IMR-90 (cell line): ENCODE data around the gene GATA5. TPM values are rescaled to one million over a fixed set of nuclear protein-coding genes. Genes with fewer than 3 reads are reported as not detected.

ENCODE experiments used
- ATAC-seq: fragments of 200-7000 bp; cut with Tn5 transposase; 2 replicates; pipeline ENCODE4 v1.9.1; 2020; ENCODE audit warnings: low read depth, mild to moderate bottlenecking, moderate library complexity
- BruUV-seq: library from RNA; stranded (reverse); fragments of 400-500 nt; replicated peaks from 2 replicates; lab custom pipeline; 2021; lab: Mats Ljungman, UMichigan
- CTCF ChIA-PET: fragments of 300-600 bp; formaldehyde crosslinking; extraction: SDS; loops from one replicate; lab custom pipeline; 2021; ENCODE audit warnings: antibody characterized with exemption; lab: Yijun Ruan, JAX
- POLR2A ChIA-PET: fragments of 300-600 bp; sonication (Branson Sonifier 250); formaldehyde crosslinking; loops from one replicate; lab custom pipeline; 2022; ENCODE audit warnings: antibody characterized with exemption; ENCODE audit not compliant: unreplicated experiment; lab: Charles Lee
- DNase-seq: peaks from one replicate; pipeline ENCODE4 v3.0.0; 2013
- H2AFZ ChIP-seq: replicated peaks from 2 replicates; pipeline ENCODE3; 2013; ENCODE audit warnings: low read length, mild to moderate bottlenecking; ENCODE audit not compliant: poor library complexity
- H2AK5ac ChIP-seq: 2 replicates; pipeline ENCODE4 v1.6.1; 2013; ENCODE audit warnings: low read depth, low read length, inconsistent platforms
- H2AK9ac ChIP-seq: replicated peaks from 2 replicates; pipeline ENCODE3; 2013; ENCODE audit warnings: mild to moderate bottlenecking, low read depth, low read length, moderate library complexity; ENCODE audit not compliant: poor library complexity
- H2BK120ac ChIP-seq: 2 replicates; pipeline ENCODE4 v1.6.1; 2013; ENCODE audit warnings: low read depth, low read length, inconsistent platforms
- H2BK15ac ChIP-seq: 3 replicates; pipeline ENCODE4 v1.6.1; 2013; ENCODE audit warnings: low read depth, low read length, inconsistent platforms
- H2BK20ac ChIP-seq: 2 replicates; pipeline ENCODE4 v1.6.1; 2013; ENCODE audit warnings: low read depth, mild to moderate bottlenecking, inconsistent platforms, low read length, moderate library complexity
- H2BK5ac ChIP-seq: 2 replicates; pipeline ENCODE4 v1.6.1; 2013; ENCODE audit warnings: mild to moderate bottlenecking, low read depth, low read length, inconsistent platforms; ENCODE audit not compliant: poor library complexity, severe bottlenecking
- H3K14ac ChIP-seq: replicated peaks from 2 replicates; pipeline ENCODE4 v1.6.1; 2013; ENCODE audit warnings: low read depth, low read length, inconsistent platforms
- H3K18ac ChIP-seq: 2 replicates; pipeline ENCODE4 v1.6.1; 2013; ENCODE audit warnings: low read depth, low read length, control low read depth
- H3K23ac ChIP-seq: 2 replicates; pipeline ENCODE4 v1.6.1; 2013; ENCODE audit warnings: low read depth, low read length, inconsistent platforms
- H3K27ac ChIP-seq: 2 replicates; pipeline ENCODE4 v1.5.1; 2013; ENCODE audit warnings: mild to moderate bottlenecking, control low read depth, low read length; ENCODE audit not compliant: insufficient read depth
- H3K27me3 ChIP-seq: 2 replicates; pipeline ENCODE4 v1.6.1; 2013; ENCODE audit warnings: low read length; ENCODE audit not compliant: control insufficient read depth, insufficient read depth
- H3K36me3 ChIP-seq: 2 replicates; pipeline ENCODE4 v1.6.1; 2013; ENCODE audit warnings: low read length, mixed read lengths; ENCODE audit not compliant: control insufficient read depth, insufficient read depth
- H3K4ac ChIP-seq: 2 replicates; pipeline ENCODE4 v1.6.1; 2013; ENCODE audit warnings: low read depth, low read length, inconsistent platforms
- H3K4me1 ChIP-seq: 2 replicates; pipeline ENCODE4 v1.6.1; 2013; ENCODE audit warnings: low read length, mixed read lengths; ENCODE audit not compliant: control insufficient read depth, insufficient read depth
- H3K4me2 ChIP-seq: 2 replicates; pipeline ENCODE4 v1.6.1; 2013; ENCODE audit warnings: low read depth, mild to moderate bottlenecking, control low read depth, low read length, moderate library complexity
- H3K4me3 ChIP-seq: 2 replicates; pipeline ENCODE4 v1.5.1; 2013; ENCODE audit warnings: low read depth, mild to moderate bottlenecking, control low read depth, low read length, moderate library complexity; ENCODE audit not compliant: insufficient read depth
- H3K56ac ChIP-seq: 2 replicates; pipeline ENCODE4 v1.6.1; 2013; ENCODE audit warnings: low read length, inconsistent platforms; ENCODE audit not compliant: insufficient read depth; ENCODE audit errors: extremely low read depth
- H3K79me1 ChIP-seq, 2 experiments: 2 replicates each; pipeline ENCODE4 v1.6.1; 2013; ENCODE audit warnings: low read length in 2 of 2, inconsistent platforms in 1 of 2, low read depth in 1 of 2
- H3K9ac ChIP-seq: 2 replicates; pipeline ENCODE4 v1.6.1; 2013; ENCODE audit warnings: low read depth, low read length, control low read depth
- H3K9me1 ChIP-seq: 2 replicates; pipeline ENCODE4 v1.6.1; 2013; ENCODE audit warnings: low read length, inconsistent platforms; ENCODE audit not compliant: insufficient read depth
- H3K9me3 ChIP-seq: 2 replicates; pipeline ENCODE4 v1.6.1; 2013; ENCODE audit warnings: low read length; ENCODE audit not compliant: control insufficient read depth, insufficient read depth
- H4K20me1 ChIP-seq: 2 replicates; pipeline ENCODE4 v1.6.1; 2013; ENCODE audit warnings: low read length, inconsistent platforms; ENCODE audit not compliant: insufficient read depth
- H4K5ac ChIP-seq: 2 replicates; pipeline ENCODE4 v1.6.1; 2013; ENCODE audit warnings: mild to moderate bottlenecking, low read depth, low read length, control low read depth
- H4K8ac ChIP-seq, 2 experiments: 2 replicates each; pipeline ENCODE4 v1.6.1; 2013; ENCODE audit warnings: low read depth in 2 of 2, low read length in 2 of 2, control low read depth in 1 of 2, inconsistent platforms in 1 of 2
- H4K91ac ChIP-seq: 2 replicates; pipeline ENCODE4 v1.6.1; 2013; ENCODE audit warnings: low read depth, low read length, inconsistent platforms; ENCODE audit not compliant: insufficient read depth
- BHLHE40 ChIP-seq: fragments of 150-350 bp; IDR thresholded peaks from 2 replicates; pipeline ENCODE4 v1.6.1; 2016; ENCODE audit warnings: mild to moderate bottlenecking, low read depth, low read length
- CEBPB ChIP-seq: IDR thresholded peaks from 2 replicates; pipeline ENCODE4 v1.6.1; 2012; ENCODE audit warnings: low read depth, low read length, improper control_type of control experiment
- CHD1 ChIP-seq: IDR thresholded peaks from 2 replicates; pipeline ENCODE4 v1.6.1; 2012; ENCODE audit warnings: low read depth, low read length, improper control_type of control experiment
- FOS ChIP-seq: fragments of 150-350 bp; IDR thresholded peaks from 2 replicates; pipeline ENCODE4 v1.6.1; 2016; ENCODE audit warnings: low read depth, low read length
- MAZ ChIP-seq: IDR thresholded peaks from 2 replicates; pipeline ENCODE4 v1.6.1; 2012; ENCODE audit warnings: low read depth, mild to moderate bottlenecking, low read length, improper control_type of control experiment, moderate library complexity, borderline replicate concordance
- MXI1 ChIP-seq: IDR thresholded peaks from 2 replicates; pipeline ENCODE4 v1.6.1; 2012; ENCODE audit warnings: low read depth, mild to moderate bottlenecking, low read length, moderate library complexity, borderline replicate concordance
- NFE2L2 ChIP-seq: fragments of 150-350 bp; IDR thresholded peaks from 2 replicates; pipeline ENCODE4 v1.6.1; 2016; ENCODE audit warnings: low read depth, mild to moderate bottlenecking, low read length
- RAD21 ChIP-seq: IDR thresholded peaks from 2 replicates; pipeline ENCODE4 v1.6.1; 2012; ENCODE audit warnings: low read length, improper control_type of control experiment
- RCOR1 ChIP-seq: IDR thresholded peaks from 2 replicates; pipeline ENCODE4 v1.6.1; 2012; ENCODE audit warnings: mild to moderate bottlenecking, low read length, improper control_type of control experiment; ENCODE audit not compliant: insufficient replicate concordance
- RFX5 ChIP-seq: IDR thresholded peaks from 2 replicates; pipeline ENCODE4 v1.8.0; 2012; ENCODE audit warnings: low read depth, mild to moderate bottlenecking, low read length, moderate library complexity
- WGBS, 2 experiments: methylation state at CpG; one replicate each; pipeline versions ENCODE4 v1.1.5 to v1.1.7; 2013; ENCODE audit warnings: missing lambda C conversion rate in 2 of 2; ENCODE audit not compliant: insufficient read length in 1 of 2; ENCODE audit errors: extremely low coverage in 2 of 2; 5-methylcytosine and 5-hydroxymethylcytosine counted together
- dilution Hi-C: fragments of 300-500 bp; cut with HindIII; formaldehyde crosslinking; loops from one replicate; pipeline ENCODE4 v1.14.3; 2018; ENCODE audit warnings: low sequenced_read_pairs; ENCODE audit not compliant: unreplicated experiment
- in situ Hi-C: fragments of 300-500 bp; cut with MboI; formaldehyde crosslinking; loops from 3 replicates; pipeline ENCODE4 v1.14.3; 2019; ENCODE audit warnings: low sequenced_read_pairs, inconsistent platforms, mixed read lengths
- intact Hi-C: fragments of 100-400 bp; cut with micrococcal nuclease; formaldehyde crosslinking; loops from 2 replicates; pipeline ENCODE4 v1.10.0; 2022
- polyA plus RNA-seq, 3 experiments: library from polyadenylated mRNA; depleted of rRNA; stranded (reverse); fragments of >200 nt; gene quantifications; 2 replicates each; pipeline ENCODE4 v1.2.3, GENCODE V29; 2012; ENCODE audit warnings: low replicate concordance in 1 of 3
- total RNA-seq: library from RNA; depleted of rRNA; stranded (reverse); fragments of >200 nt; gene quantifications from 2 replicates; pipeline ENCODE4 v1.2.3, GENCODE V29; 2012
- TF ChIP-seq, protein P1 (sequence below): conservative IDR thresholded peaks from 2 replicates; pipeline ENCODE4 v1.5.1; 2012; ENCODE audit warnings: mild to moderate bottlenecking, low read depth, low read length, improper control_type of control experiment
- TF ChIP-seq, protein P2 (sequence below): fragments of 150-350 bp; IDR thresholded peaks from 2 replicates; pipeline ENCODE4 v1.6.1; 2017; ENCODE audit warnings: mild to moderate bottlenecking, antibody characterized with exemption, low read length, low read depth

GATA5 gene
- total and polyA plus RNA-seq, 2 of the 4 experiments (the other 2 are of a cell fraction) = not detected

- Histone ChIP-seq H3K18ac (no peak overlapping the region), H3K23ac (no peak overlapping the region), H3K36me3 (no peaks in the 10 kb centered on the region), H4K20me1 (no peaks in the 10 kb centered on the region), H3K4ac (no peak overlapping the region), H3K4me2 (no peak overlapping the region), H3K9me1 (no peaks in the 10 kb centered on the region), H3K4me1 (no peaks in the 10 kb centered on the region), H2AK5ac (no peak overlapping the region), H3K56ac (no peak overlapping the region), H4K5ac (no peak overlapping the region), H3K9me3 (no peaks in the 10 kb centered on the region), H2BK15ac (no peak overlapping the region), H2BK5ac (no peak overlapping the region), H4K91ac (no peak overlapping the region), H2AK9ac (no peak overlapping the region), H3K9ac (no peak overlapping the region), H3K27me3 (peaks cover 48% of the 10 kb centered on the region), H2BK20ac (no peak overlapping the region), H3K79me1 (no peaks in the 10 kb centered on the region), H3K27ac (no peak overlapping the region), H3K4me3 (no peak overlapping the region), H4K8ac (no peak overlapping the region), H2BK120ac (no peak overlapping the region), H3K14ac (no peak overlapping the region), H2AFZ (peak overlapping the region; percentile 48)
- no peak for DNase-seq
- dilution Hi-C loops = no loop called here
- WGBS, 2 experiments = 79% methylated on average over 9 of the region's 24 CpGs; no CpG with 5 or more reads in 1 of the 2 experiments
- BruUV-seq = no TSS peak
- ChIA-PET CTCF (no interaction called here), POLR2A (interaction anchor here (1.3 kb wide), 1 partner anchor 11 kb away, joined by 3 read pairs; no protein-coding TSS in a partner anchor)
- TF ChIP-seq MAZ (no peak), BHLHE40 (no peak), CEBPB (no peak), RCOR1 (no peak), RAD21 (no peak), NFE2L2 (no peak), RFX5 (no peak), MXI1 (no peak), FOS (no peak), CHD1 (no peak)
- TF ChIP-seq, protein P1, sequence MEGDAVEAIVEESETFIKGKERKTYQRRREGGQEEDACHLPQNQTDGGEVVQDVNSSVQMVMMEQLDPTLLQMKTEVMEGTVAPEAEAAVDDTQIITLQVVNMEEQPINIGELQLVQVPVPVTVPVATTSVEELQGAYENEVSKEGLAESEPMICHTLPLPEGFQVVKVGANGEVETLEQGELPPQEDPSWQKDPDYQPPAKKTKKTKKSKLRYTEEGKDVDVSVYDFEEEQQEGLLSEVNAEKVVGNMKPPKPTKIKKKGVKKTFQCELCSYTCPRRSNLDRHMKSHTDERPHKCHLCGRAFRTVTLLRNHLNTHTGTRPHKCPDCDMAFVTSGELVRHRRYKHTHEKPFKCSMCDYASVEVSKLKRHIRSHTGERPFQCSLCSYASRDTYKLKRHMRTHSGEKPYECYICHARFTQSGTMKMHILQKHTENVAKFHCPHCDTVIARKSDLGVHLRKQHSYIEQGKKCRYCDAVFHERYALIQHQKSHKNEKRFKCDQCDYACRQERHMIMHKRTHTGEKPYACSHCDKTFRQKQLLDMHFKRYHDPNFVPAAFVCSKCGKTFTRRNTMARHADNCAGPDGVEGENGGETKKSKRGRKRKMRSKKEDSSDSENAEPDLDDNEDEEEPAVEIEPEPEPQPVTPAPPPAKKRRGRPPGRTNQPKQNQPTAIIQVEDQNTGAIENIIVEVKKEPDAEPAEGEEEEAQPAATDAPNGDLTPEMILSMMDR = no peak
- TF ChIP-seq, protein P2, sequence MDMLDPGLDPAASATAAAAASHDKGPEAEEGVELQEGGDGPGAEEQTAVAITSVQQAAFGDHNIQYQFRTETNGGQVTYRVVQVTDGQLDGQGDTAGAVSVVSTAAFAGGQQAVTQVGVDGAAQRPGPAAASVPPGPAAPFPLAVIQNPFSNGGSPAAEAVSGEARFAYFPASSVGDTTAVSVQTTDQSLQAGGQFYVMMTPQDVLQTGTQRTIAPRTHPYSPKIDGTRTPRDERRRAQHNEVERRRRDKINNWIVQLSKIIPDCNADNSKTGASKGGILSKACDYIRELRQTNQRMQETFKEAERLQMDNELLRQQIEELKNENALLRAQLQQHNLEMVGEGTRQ = no peak
- ATAC-seq = no peak
- in situ Hi-C loops = no loop called here
- intact Hi-C loops = no loop called here
These were observed 36.3 kb upstream of the GATA5 start for GRCh38 chr20:62511915-62512610.
